ENCODE data around the gene TMEM47. TPM values are rescaled to one million over a fixed set of nuclear protein-coding genes. Genes with fewer than 3 reads are reported as not detected.

TMEM47 gene
- total and polyA plus RNA-seq, 2 donors: 47.7 to 54.1 TPM

DNA sequence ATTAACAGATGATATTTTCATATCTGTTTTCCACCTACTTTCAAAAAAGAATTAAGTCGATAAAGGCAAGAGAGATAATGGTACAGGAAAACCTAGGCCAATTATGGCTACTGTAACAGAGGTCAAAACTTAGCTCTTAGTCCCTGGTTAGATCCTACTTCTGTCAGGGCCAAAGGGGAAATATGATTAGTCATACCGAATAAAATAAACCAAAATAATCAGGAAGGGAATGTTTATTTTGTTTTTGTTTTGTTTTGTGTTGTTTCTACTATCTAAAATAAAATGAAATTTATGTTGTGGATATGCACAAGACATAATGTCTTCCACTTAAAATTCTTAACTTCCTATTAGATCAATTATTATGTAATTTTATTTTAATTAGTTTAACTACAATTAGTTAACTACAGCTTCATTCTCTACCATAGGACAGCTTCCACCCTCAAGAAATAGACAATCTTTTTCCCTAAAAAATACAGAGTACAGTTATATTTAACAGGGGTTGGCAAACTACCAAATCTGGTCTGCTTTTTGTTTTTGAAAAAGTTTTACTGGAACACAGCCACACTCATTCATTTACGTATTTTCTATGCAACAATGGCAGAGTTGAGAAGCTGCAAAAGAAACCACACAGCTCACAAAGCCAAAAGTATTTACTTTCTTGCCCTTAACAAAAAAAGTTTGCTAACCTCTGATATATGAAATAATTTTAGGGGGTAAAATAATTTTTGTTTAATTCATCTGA, 25.4 kb downstream of the TMEM47 start:
- Histone ChIP-seq H3K4me3 (ENCODE audit: low read depth, low read length) (no peak overlapping the region), H3K36me3 (ENCODE audit: insufficient read depth) (no peaks in the 10 kb centered on the region), H3K27ac (ENCODE audit: low read depth) (no peak overlapping the region), H3K4me1 (ENCODE audit: insufficient read depth) (no peaks in the 10 kb centered on the region)
- no peak for DNase-seq (ENCODE audit: extremely low spot score)
- 41% methylated on average over 3 of the region's 3 CpGs for WGBS

GRCh38 chrX:34629572-34629971, 27.5 kb downstream of the TMEM47 start:
- no peaks in the 10 kb centered on the region for H3K4me1 ChIP-seq (ENCODE audit: insufficient read depth)
- H3K27ac ChIP-seq (ENCODE audit: low read depth): no peak overlapping the region
- no peaks in the 10 kb centered on the region for H3K36me3 ChIP-seq (ENCODE audit: insufficient read depth)
- no peak overlapping the region for H3K4me3 ChIP-seq (ENCODE audit: low read depth, low read length)
- DNase-seq (ENCODE audit: extremely low spot score): no peak
- 76% methylated on average over 3 of the region's 3 CpGs for WGBS

DNA sequence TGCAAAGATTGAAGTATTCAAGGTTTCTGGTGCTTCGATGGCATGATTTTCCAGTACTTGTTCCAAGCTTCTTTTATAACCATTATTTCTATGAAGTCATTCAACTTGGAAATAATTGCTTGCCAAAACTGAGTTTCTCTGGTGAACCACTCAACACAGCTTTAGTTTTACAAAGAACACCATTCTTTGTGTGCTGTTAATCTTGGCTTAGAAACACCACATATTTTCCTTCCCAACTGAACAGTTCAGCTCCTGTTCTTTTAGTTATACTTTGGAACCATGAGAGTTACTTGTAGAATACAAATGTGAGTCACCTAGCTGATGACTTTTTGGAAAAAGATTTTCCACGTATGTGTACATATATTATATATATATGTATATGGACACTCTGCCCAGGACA, 32.7 kb downstream of the TMEM47 start:
- no peak for DNase-seq (ENCODE audit: extremely low spot score)
- Histone ChIP-seq H3K36me3 (ENCODE audit: insufficient read depth) (no peaks in the 10 kb centered on the region), H3K4me1 (ENCODE audit: insufficient read depth) (no peaks in the 10 kb centered on the region), H3K27ac (ENCODE audit: low read depth) (no peak overlapping the region), H3K4me3 (ENCODE audit: low read depth, low read length) (no peak overlapping the region)
- WGBS: 72% methylated on average over 2 of the region's 2 CpGs

DNA sequence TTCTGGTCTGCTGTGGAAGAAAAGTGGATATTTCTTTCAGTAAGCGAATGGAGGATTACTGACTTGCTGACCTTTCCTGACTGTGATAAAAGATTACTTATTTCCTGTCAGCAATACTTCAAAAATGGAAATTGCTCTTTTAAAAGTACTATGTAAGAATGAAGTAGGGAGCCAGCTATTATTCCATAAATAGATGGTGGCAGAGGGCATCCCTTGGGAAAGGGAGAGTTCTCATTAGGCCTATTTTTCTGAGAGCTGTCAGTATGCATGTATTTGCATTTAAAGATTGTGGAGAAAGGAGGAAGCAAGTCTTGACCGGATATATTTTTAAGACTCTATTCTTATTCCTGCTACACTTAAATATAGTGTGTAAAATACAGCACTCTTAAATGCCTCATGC, 37.2 kb downstream of the TMEM47 start:
- 73% methylated on average over 2 of the region's 2 CpGs for WGBS
- H3K4me1 ChIP-seq (ENCODE audit: insufficient read depth): no peaks in the 10 kb centered on the region
- no peak overlapping the region for H3K4me3 ChIP-seq (ENCODE audit: low read depth, low read length)
- no peak overlapping the region for H3K27ac ChIP-seq (ENCODE audit: low read depth)
- no peak for DNase-seq (ENCODE audit: extremely low spot score)
- no peaks in the 10 kb centered on the region for H3K36me3 ChIP-seq (ENCODE audit: insufficient read depth)

- no peak for DNase-seq (ENCODE audit: extremely low spot score)
- Histone ChIP-seq H3K4me3 (ENCODE audit: low read depth, low read length) (no peak overlapping the region), H3K27ac (ENCODE audit: low read depth) (no peak overlapping the region), H3K4me1 (ENCODE audit: insufficient read depth) (no peaks in the 10 kb centered on the region), H3K36me3 (ENCODE audit: insufficient read depth) (no peaks in the 10 kb centered on the region)
- WGBS: 32% methylated on average over 4 of the region's 4 CpGs
These were observed 45.0 kb downstream of the TMEM47 start for GRCh38 chrX:34612036-34612435.

- no peak for DNase-seq (ENCODE audit: extremely low spot score)
These were observed 58.7 kb downstream of the TMEM47 start for GRCh38 chrX:34598362-34598761.

GRCh38 chrX:34586936-34587335, 70.1 kb downstream of the TMEM47 start:
- no peak for DNase-seq (ENCODE audit: extremely low spot score)
- 70% methylated on average over 3 of the region's 3 CpGs for WGBS
- H3K4me3 ChIP-seq (ENCODE audit: low read depth, low read length): no peak overlapping the region
- H3K4me1 ChIP-seq (ENCODE audit: insufficient read depth): no peaks in the 10 kb centered on the region
- H3K36me3 ChIP-seq (ENCODE audit: insufficient read depth): no peaks in the 10 kb centered on the region
- no peak overlapping the region for H3K27ac ChIP-seq (ENCODE audit: low read depth)

More at GRCh38 chrX:34598362-34598761, 58.7 kb downstream of the TMEM47 start:
- no peak overlapping the region for H3K4me3 ChIP-seq (ENCODE audit: low read depth, low read length)
- no peaks in the 10 kb centered on the region for H3K4me1 ChIP-seq (ENCODE audit: insufficient read depth)
- no peaks in the 10 kb centered on the region for H3K36me3 ChIP-seq (ENCODE audit: insufficient read depth)
- no peak overlapping the region for H3K27ac ChIP-seq (ENCODE audit: low read depth)
- 94% methylated on average over 1 of the region's 1 CpG for WGBS

DNA sequence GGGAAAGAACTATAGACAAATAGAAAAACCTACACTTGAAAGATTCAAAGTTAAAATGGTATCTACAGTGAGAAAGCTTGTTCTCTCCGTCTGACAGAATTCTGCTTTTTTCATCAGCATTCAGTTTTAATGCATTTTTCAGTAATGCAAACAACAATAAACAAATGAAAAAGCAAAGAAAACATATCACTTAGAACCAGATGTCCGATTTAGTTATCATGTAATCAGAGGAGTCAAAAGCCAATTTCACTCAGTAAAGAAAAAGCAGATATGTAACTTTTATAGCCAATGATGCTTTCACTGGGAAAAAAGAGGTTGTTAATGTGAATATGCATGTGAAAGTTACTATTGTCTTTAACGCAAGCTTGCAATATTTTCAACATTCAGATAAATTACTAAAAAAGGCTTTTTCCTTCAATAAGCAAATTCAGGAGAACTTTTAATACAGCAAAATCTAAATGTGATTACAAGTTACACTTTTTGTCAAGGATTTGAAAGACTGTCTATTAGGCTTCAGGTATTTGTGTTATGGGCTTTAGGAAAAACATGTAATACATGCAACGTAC, 70.7 kb downstream of the TMEM47 start:
- no peaks in the 10 kb centered on the region for H3K36me3 ChIP-seq (ENCODE audit: insufficient read depth)
- H3K27ac ChIP-seq (ENCODE audit: low read depth): no peak overlapping the region
- DNase-seq (ENCODE audit: extremely low spot score): no peak
- 48% methylated on average over 4 of the region's 4 CpGs for WGBS
- H3K4me3 ChIP-seq (ENCODE audit: low read depth, low read length): no peak overlapping the region
- no peaks in the 10 kb centered on the region for H3K4me1 ChIP-seq (ENCODE audit: insufficient read depth)

- DNase-seq (ENCODE audit: extremely low spot score): no peak
These were observed 71.5 kb downstream of the TMEM47 start for GRCh38 chrX:34585561-34585960.

GRCh38 chrX:34584781-34585180, 72.3 kb downstream of the TMEM47 start:
- Histone ChIP-seq H3K4me1 (ENCODE audit: insufficient read depth) (no peaks in the 10 kb centered on the region), H3K27ac (ENCODE audit: low read depth) (no peak overlapping the region), H3K4me3 (ENCODE audit: low read depth, low read length) (no peak overlapping the region), H3K36me3 (ENCODE audit: insufficient read depth) (no peaks in the 10 kb centered on the region)
- no peak for DNase-seq (ENCODE audit: extremely low spot score)
- WGBS: 75% methylated on average over 1 of the region's 1 CpG

More at GRCh38 chrX:34585561-34585960, 71.5 kb downstream of the TMEM47 start:
- H3K36me3 ChIP-seq (ENCODE audit: insufficient read depth): no peaks in the 10 kb centered on the region
- no peak overlapping the region for H3K4me3 ChIP-seq (ENCODE audit: low read depth, low read length)
- H3K27ac ChIP-seq (ENCODE audit: low read depth): no peak overlapping the region
- no peaks in the 10 kb centered on the region for H3K4me1 ChIP-seq (ENCODE audit: insufficient read depth)
- WGBS: 51% methylated on average over 5 of the region's 5 CpGs

DNA sequence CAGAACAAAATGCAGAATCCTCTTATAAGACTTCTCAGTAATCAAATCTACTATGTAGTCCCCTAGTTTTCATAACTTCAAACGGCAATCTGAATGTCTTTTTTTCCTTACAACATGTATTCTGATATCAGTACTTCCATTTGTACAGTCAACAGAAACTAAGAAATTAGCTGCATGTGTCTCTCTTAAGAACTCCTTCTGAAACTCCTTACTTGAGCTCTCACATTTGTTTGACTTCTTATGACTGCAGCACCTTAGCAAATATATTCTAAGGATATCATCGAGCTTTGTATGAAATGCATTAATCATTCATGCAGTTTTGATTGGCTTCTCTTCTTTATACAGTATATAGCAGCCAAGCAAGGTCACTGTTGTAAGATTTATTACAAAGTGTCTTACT, 77.0 kb downstream of the TMEM47 start:
- WGBS: 71% methylated on average over 2 of the region's 2 CpGs
- DNase-seq (ENCODE audit: extremely low spot score): no peak
- no peaks in the 10 kb centered on the region for H3K36me3 ChIP-seq (ENCODE audit: insufficient read depth)

GRCh38 chrX:34578237-34578636, 78.8 kb downstream of the TMEM47 start:
- no peaks in the 10 kb centered on the region for H3K36me3 ChIP-seq (ENCODE audit: insufficient read depth)
- H3K27ac ChIP-seq (ENCODE audit: low read depth): no peak overlapping the region
- WGBS: 5% methylated on average over 2 of the region's 2 CpGs
- H3K4me1 ChIP-seq (ENCODE audit: insufficient read depth): no peaks in the 10 kb centered on the region
- no peak overlapping the region for H3K4me3 ChIP-seq (ENCODE audit: low read depth, low read length)
- DNase-seq (ENCODE audit: extremely low spot score): no peak

More for the DNA sequence above, 77.0 kb downstream of the TMEM47 start:
- no peak overlapping the region for H3K4me3 ChIP-seq (ENCODE audit: low read depth, low read length)
- H3K4me1 ChIP-seq (ENCODE audit: insufficient read depth): no peaks in the 10 kb centered on the region
- no peak overlapping the region for H3K27ac ChIP-seq (ENCODE audit: low read depth)
